NCI-H2081 (cell line): ENCODE results near the gene YTHDF1.

ENCODE experiments used
- DNase-seq, 2 experiments: peaks; one replicate each; lab custom pipeline; 2025; lab: John Stamatoyannopoulos, UW

YTHDF1 gene

DNA sequence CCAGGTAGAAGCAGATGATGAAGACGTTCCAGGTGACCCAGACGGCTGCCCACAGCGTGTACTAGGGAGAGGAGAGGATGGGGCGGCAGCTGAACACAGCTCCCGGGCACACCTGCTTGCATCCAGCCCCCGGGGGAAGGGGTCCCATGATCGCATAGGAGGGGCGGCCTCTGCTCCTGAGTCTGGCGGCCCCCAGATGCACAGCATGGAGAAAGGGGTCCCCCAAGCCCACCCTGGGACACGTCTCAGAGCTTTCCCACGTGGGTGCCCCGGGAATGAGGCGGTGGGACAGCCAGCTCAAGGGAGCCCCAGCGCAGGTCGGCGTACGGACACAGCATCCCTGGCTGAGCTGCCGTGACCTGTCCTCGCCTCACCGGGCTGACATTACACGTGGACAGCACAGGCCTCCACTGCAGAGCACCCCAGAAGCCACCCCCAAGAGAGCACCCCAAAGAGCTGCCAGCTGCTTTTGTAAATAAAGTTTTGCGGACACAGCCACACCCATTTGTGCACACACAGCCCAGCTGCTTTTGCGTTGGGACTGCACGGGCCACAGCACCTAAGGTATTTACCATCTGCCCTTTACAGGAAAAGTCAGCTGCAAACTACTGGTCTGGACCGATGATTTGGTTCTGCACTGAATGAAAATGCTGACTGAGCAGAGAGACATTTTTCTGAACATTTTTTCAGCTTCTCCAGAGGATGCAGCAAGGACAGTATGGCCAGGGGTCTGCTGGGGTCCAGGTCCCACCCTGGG is 33.1 kb upstream of the YTHDF1 start:
- no peak for DNase-seq

DNA sequence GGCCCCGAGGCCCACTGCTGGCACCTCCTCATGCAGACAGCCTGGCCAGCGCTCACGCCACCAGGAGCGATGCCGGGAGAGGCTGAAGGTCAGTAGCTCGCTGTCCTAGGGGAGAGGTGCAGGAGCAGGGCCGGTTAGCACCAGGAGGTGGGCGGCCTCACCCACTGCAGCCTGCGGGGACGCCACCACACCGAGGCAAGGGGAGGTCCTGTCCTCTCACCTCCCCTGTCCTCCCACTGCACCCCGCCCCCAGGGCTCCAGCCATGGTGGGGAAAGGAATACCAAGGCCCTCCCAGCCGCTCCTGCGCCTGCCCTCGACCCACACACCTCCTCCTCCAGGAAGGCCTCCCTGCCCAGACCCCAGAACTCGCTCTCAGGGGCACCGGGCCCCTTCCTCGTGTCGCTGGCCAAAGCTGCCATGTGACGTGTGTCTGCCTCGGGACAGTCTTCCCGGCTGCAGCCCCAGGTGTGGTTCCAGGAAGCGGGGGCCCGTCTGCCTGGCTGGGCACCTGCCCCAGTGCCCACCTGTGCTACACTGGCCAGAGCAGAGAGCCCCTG is 31.8 kb upstream of the YTHDF1 start:
- DNase-seq, result no peak

- no peak for DNase-seq
Measured at GRCh38 chr20:63246490-63247288, 30.8 kb upstream of the YTHDF1 start.

DNA sequence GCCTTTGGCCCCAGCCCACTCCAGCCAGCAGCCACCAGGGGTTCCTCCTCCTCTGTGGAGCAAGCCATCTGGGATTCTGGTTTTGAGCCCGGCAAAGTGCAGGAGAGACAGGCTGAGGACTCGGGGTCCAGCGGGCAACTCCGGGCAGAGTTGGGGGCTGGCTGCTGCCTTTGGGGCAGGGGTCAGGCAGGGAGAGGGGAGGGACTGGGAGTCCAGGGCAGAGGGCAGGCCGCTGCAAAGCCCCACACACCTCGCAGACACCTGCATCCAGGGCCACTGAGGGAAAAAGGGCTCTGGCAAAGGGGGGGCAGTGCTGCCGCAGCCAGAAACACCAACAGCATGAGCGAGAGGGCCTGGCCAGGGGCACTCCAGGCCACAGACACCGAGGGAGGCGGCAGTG is 28.5 kb upstream of the YTHDF1 start:
- DNase-seq, result no peak

DNA sequence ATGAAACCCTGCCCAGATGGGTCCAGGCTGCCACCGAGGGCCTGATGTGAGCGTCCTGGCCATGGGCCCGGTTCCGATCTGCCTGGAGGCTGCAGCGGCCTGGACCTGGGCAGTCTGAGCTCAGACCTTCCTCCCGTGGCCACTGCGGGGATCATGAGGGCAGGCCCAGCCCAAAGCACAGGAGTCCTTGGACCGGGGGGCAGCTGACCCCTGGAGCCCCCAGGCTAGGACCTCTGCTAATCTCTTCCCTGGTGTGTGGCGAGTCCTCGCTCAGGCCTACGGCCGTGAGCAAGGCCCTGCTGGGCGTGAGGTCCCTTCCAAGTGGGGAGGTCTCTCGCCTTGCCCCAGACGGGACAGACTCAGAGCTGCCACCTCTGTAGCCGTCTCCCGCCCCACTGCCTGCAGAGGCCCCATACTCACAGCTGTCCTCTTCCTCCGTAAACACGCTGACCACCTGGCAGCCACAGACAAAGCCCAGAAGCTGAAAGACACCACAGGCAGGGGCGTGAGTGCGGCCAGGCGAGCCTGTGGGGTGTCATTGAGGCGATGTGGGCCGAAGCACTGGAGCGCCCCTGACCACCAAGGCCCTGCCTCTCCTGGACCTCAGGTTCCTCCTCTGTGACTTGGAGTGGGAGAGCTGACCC is 27.8 kb upstream of the YTHDF1 start:
- DNase-seq, result no peak

- DNase-seq, result no peak
Measured at GRCh38 chr20:63242736-63243135, 26.8 kb upstream of the YTHDF1 start.

GRCh38 chr20:63241272-63241671 is 25.3 kb upstream of the YTHDF1 start:
- no peak for DNase-seq

DNA sequence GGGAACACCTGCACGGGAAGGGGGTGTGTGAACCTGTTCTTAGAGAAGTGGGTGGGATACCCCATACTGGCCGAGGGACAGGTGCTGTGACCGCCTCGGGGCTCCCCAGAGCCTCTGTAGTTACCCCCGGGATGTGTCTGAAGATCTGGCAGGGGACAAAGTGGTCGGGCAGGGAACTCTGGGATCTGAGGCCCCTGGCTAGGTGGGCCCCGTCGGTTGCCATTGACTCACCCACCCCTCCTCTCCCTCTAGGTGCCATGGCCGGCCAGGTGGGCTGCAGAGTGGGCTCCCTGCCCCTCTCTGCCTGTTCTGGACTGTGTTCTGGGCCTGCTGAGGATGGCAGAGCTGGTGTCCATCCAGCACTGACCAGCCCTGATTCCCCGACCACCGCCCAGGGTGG is 24.1 kb upstream of the YTHDF1 start:
- no peak for DNase-seq

- DNase-seq, result no peak
Measured at GRCh38 chr20:63239431-63239830, 23.5 kb upstream of the YTHDF1 start.

DNA sequence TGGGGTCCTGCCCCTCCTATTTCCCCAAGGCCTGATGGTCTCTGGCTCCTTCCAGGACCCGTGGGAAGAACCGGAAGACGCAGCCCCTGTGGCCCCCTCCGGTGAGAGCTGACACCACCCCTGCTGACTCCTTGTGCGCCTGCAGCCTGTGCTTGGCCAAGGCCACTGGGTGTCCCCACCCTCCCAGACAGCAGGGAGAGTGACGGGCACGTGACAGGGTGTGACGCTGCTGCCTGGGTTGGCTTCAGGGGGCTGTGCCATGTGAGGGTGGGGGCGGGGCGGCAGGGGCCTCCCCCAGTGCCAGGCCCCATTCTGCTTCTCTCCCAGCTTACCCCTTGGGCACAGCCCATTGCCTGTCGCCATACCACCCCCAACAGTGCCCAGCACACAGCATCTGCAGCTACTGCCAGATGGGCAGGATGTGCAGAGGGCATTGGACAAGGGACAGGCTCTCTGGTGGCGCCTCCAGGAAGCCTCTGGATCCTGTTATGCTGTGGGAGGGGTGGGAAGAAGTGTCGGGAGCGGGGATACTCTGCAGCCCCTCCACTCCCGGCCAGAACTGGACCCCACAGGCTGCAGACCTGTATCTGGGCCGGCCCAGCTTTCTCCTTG is 22.7 kb upstream of the YTHDF1 start:
- DNase-seq, result no peak

GRCh38 chr20:63238031-63238430 is 22.1 kb upstream of the YTHDF1 start:
- no peak for DNase-seq

DNA sequence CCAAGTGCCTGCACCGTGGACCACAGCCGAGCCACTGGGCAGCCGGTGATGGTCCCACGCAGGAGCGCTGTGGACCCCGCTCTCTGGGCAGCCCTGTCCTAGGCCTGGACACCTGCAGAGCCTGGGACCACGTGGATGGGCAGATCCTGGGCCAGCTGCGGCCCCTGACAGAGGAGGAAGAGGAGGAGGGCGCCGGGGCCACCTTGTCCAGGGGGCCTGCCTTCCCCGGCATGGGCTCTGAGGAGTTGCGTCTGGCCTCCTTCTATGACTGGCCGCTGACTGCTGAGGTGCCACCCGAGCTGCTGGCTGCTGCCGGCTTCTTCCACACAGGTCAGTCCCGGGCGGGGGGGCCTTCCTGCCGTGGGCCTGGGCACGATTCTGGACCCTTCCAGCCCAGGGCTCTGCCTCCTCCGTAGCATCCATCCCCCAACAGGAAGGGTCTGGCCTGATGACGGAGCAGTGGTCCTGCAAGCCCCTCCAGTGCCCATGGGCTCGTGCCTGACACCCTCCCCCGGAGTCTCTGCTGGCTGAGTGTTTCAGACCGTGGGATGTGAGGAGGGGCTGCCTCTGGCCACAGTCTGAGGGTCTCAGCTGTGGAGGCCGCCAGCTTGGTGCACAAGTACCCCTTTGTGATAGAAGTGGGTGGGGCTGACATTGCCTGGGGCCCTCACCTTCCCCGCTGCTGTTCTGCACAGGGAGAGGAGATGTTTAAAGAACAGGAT is 20.3 kb upstream of the YTHDF1 start:
- no peak for DNase-seq

GRCh38 chr20:63235399-63235983 is 19.6 kb upstream of the YTHDF1 start, which contains the start of gene BIRC7:
TSS of gene BIRC7 (plus strand) at chr20:63235905. CDS start at chr20:63236097, 192 bp downstream.
- no peak for DNase-seq

- no peak for DNase-seq
Measured at GRCh38 chr20:63234693-63235398, 18.9 kb upstream of the YTHDF1 start.

- no peak for DNase-seq
Measured at GRCh38 chr20:63233924-63234323, 18.0 kb upstream of the YTHDF1 start.

- no peak for DNase-seq
Measured at GRCh38 chr20:63233061-63233344, 17.1 kb upstream of the YTHDF1 start.

DNA sequence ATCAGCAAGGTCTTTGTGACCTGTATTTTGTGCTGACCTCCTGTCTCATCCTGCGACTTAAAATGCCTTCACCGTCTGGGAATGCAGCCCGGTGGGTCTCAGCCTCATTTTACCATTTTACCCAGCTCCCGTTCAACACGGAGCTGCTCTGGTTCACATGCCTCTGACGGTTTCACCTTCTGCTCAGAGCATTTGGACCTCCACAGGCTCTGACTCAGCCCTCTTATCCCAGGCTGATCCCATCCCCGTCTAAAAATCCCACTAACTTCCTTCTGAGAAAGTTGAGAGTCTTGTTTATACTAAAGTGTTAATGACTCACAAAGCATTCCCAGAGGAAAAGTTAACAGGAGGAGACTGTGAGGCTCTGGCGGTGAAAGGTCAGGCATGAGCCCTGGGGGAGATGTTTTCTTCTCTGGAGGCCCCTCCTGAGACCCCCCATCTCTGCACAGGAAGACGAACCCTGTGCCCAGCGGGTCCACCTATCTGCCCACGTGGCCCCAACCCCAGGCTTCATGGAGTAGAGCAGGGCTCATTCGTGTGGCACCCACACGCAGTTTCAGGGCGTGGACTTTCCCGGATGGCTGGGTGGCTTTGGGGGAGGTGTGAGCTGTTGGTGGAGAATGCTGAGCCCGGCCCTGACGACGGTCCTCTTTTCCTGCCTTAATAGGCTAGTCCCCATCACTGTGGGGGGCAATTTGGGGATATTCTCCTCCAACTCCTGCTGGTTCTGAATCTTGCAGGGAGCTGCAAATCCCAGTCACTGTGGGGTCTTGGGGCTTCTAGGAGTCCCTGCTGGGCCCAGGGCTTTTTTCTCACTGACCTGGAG is 16.5 kb upstream of the YTHDF1 start:
- DNase-seq, result no peak

GRCh38 chr20:63230800-63231268 is 14.9 kb upstream of the YTHDF1 start:
- peak in 1 of 2 experiments; percentile 6 for DNase-seq

DNA sequence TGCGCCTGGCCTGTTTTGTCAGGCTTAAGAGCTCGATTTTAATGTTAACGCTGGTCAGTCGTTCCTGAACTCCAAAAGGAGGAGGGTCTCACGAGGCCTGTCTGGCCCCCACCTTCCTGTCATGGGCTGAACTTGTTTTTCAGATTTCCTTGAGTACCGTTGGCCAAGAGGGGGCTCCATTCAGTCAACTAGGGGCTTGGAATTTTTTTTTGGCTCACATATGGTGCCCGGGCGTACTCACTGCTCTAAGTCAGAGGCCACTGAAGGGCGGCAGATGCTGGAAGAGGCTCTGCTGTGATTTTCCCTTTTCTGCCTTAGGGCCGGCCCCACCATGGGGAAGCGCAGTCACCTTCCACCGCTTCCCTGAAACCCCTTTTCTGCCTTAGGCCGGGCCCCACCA is 12.9 kb upstream of the YTHDF1 start:
- DNase-seq, result no peak

DNA sequence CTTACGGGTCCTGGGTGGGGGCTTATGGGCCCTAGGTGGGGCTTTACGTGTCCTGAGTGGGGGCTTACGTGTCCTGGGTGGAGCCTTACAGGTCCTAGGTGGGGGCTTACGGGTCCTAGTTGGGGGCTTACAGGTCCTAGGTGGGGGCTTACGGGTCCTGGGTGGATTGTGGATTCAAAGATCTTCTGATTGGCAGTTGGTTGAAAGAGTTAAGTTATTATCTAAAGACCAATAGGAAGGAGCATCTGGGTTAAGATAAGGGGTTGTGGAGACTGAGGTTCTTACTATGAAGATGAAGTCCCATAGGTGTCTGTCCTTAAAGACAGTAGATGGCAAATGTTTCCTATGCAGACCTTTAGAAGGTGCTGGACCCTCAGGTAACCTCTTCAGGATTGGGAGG is 11.3 kb upstream of the YTHDF1 start:
- DNase-seq, result no peak
